CD8-positive, alpha-beta memory T cell (primary cell): Measurements from ENCODE around the gene MFGE8. TPM values are rescaled to one million over a fixed set of nuclear protein-coding genes. Genes with fewer than 3 reads are reported as not detected.

Experiments used
- CTCF ChIA-PET: fragments of 350-600 bp; sonication (Branson Sonifier 250); formaldehyde crosslinking; loops from one replicate; lab custom pipeline; 2021; ENCODE audit warnings: antibody characterized with exemption; lab: Charles Lee
- POLR2A ChIA-PET: fragments of 350-600 bp; sonication (Branson Sonifier 250); formaldehyde crosslinking; loops from one replicate; lab custom pipeline; 2021; ENCODE audit warnings: antibody characterized with exemption; lab: Charles Lee
- DNase-seq, 5 donors: peaks; one replicate each; pipeline versions ENCODE4 v3.0.0 to v3.0.0-alpha.2; 2020 to 2022; ENCODE audit warnings: mixed read lengths in 1 of 5
- H3K27ac ChIP-seq: one replicate; pipeline ENCODE4 v1.7.0; 2013; ENCODE audit warnings: low read depth, mild to moderate bottlenecking, low read length, moderate library complexity
- H3K27me3 ChIP-seq: 2 replicates; pipeline ENCODE4 v1.7.0; 2013; ENCODE audit warnings: low read length, mild to moderate bottlenecking; ENCODE audit not compliant: insufficient read depth, poor library complexity, severe bottlenecking
- H3K36me3 ChIP-seq: 2 replicates; pipeline ENCODE4 v1.7.0; 2013; ENCODE audit warnings: mild to moderate bottlenecking, low read length, moderate library complexity; ENCODE audit not compliant: insufficient read depth
- H3K4me1 ChIP-seq: 2 replicates; pipeline ENCODE4 v1.7.0; 2013; ENCODE audit warnings: mild to moderate bottlenecking, low read length, moderate library complexity; ENCODE audit not compliant: insufficient read depth
- H3K4me3 ChIP-seq: 2 replicates; pipeline ENCODE4 v1.7.0; 2013; ENCODE audit warnings: mild to moderate bottlenecking, low read length
- H3K9me3 ChIP-seq: 2 replicates; pipeline ENCODE4 v1.7.0; 2013; ENCODE audit warnings: mild to moderate bottlenecking, low read length
- H3K27ac Mint-ChIP-seq, 8 donors: one replicate each; pipeline ENCODE4 v1.8.0; 2020 to 2021; ENCODE audit warnings: mixed read lengths in 8 of 8, mild to moderate bottlenecking in 6 of 8, inconsistent platforms in 3 of 8, moderate library complexity in 3 of 8
- H3K27me3 Mint-ChIP-seq, 2 donors: one replicate each; pipeline ENCODE4 v1.8.0; 2020 to 2021; ENCODE audit warnings: mixed read lengths in 2 of 2, mild to moderate bottlenecking in 1 of 2, moderate library complexity in 1 of 2
- H3K36me3 Mint-ChIP-seq, 3 donors: one replicate each; pipeline ENCODE4 v1.8.0; 2020 to 2021; ENCODE audit warnings: mixed read lengths in 3 of 3, inconsistent platforms in 1 of 3, mild to moderate bottlenecking in 1 of 3
- H3K4me1 Mint-ChIP-seq, 3 donors: one replicate each; pipeline ENCODE4 v1.8.0; 2020 to 2021; ENCODE audit warnings: mixed read lengths in 3 of 3, inconsistent platforms in 1 of 3, mild to moderate bottlenecking in 1 of 3
- H3K4me3 Mint-ChIP-seq, 7 donors: one replicate each; pipeline ENCODE4 v1.8.0; 2020 to 2021; ENCODE audit warnings: mixed read lengths in 7 of 7, mild to moderate bottlenecking in 6 of 7, moderate library complexity in 4 of 7, inconsistent platforms in 2 of 7
- H3K9me3 Mint-ChIP-seq, 5 donors: one replicate each; pipeline ENCODE4 v1.8.0; 2020 to 2022; ENCODE audit warnings: mixed read lengths in 5 of 5, mild to moderate bottlenecking in 3 of 5, moderate library complexity in 2 of 5, inconsistent platforms in 1 of 5
- polyA plus RNA-seq: library from polyadenylated mRNA; unstranded; fragments of 300-500 nt; fragmentation: Illumina TruSeq; gene quantifications from one replicate; pipeline ENCODE4 v1.2.3, GENCODE V29; 2021
- total RNA-seq, 2 experiments: library from RNA; stranded (reverse); gene quantifications; one replicate each; pipeline ENCODE4 v1.2.3, GENCODE V29; 2021

Gene MFGE8
- total and polyA plus RNA-seq, 3 experiments from 2014 or later: 9.6 to 27.1 (median 23.0) TPM

- peaks cover 30% of the 10 kb centered on the region for H3K4me1 ChIP-seq
- peak overlapping the region; percentile 40 for H3K4me3 ChIP-seq
- H3K27me3 Mint-ChIP-seq: peaks cover 0 to 4% of the 10 kb centered on the region in 2 donors
- ChIA-PET CTCF (interaction anchor here (0.6 to 7.9 kb wide), 3 partner anchors 8 to 273 kb away, joined by 3 to 94 read pairs (median 6); no protein-coding TSS in a partner anchor), POLR2A (no interaction called here)
- no peaks in the 10 kb centered on the region for H3K36me3 ChIP-seq
- H3K4me1 Mint-ChIP-seq: peaks cover 24 to 40% (median 38%) of the 10 kb centered on the region in 3 donors
- no peaks in the 10 kb centered on the region for H3K9me3 ChIP-seq
- H3K27ac Mint-ChIP-seq: peak overlapping the region in 4 of 8 donors; percentile 15 to 85 (median 57)
- peak overlapping the region in 5 of 7 donors; percentile 14 to 73 (median 23) for H3K4me3 Mint-ChIP-seq
- no peak for DNase-seq
- no peaks in the 10 kb centered on the region for H3K9me3 Mint-ChIP-seq
- H3K36me3 Mint-ChIP-seq: peaks cover 0 to 24% (median 6%) of the 10 kb centered on the region in 3 donors
- H3K27ac ChIP-seq: no peak overlapping the region
- H3K27me3 ChIP-seq: no peaks in the 10 kb centered on the region
Observed at GRCh38 chr15:88897142-88897455, 16.1 kb downstream of the MFGE8 start.

- POLR2A ChIA-PET: no interaction called here
- Histone ChIP-seq H3K27ac (no peak overlapping the region), H3K4me1 (peaks cover 30% of the 10 kb centered on the region), H3K36me3 (no peaks in the 10 kb centered on the region), H3K4me3 (no peak overlapping the region), H3K9me3 (no peaks in the 10 kb centered on the region), H3K27me3 (no peaks in the 10 kb centered on the region)
- peak overlapping the region in 5 of 7 donors; percentile 8 to 73 (median 23) for H3K4me3 Mint-ChIP-seq
- H3K27ac Mint-ChIP-seq: peak overlapping the region in 7 of 8 donors; percentile 6 to 94 (median 74)
- peaks cover 0 to 4% of the 10 kb centered on the region in 2 donors for H3K27me3 Mint-ChIP-seq
- DNase-seq: peak in 1 of 5 donors; percentile 42
- CTCF ChIA-PET: interaction anchor here (0.6 to 7.9 kb wide), 5 partner anchors 9 to 272 kb away, joined by 3 to 94 read pairs (median 6); partner anchors contain the start of gene ABHD2
- H3K9me3 Mint-ChIP-seq: no peaks in the 10 kb centered on the region
- peaks cover 0 to 21% (median 6%) of the 10 kb centered on the region in 3 donors for H3K36me3 Mint-ChIP-seq
- peaks cover 24 to 36% (median 35%) of the 10 kb centered on the region in 3 donors for H3K4me1 Mint-ChIP-seq
Observed at GRCh38 chr15:88896333-88897033, 16.7 kb downstream of the MFGE8 start.

- H3K27ac Mint-ChIP-seq: peak within 1 kb of the TSS; percentile 64 to 97 (median 88)
- ChIA-PET CTCF (interaction anchor here (0.7 to 7.9 kb wide), 12 partner anchors 10 to 283 kb away, joined by 3 to 94 read pairs (median 5); partner anchors contain the start of gene ABHD2), POLR2A (interaction anchor here (2.5 kb wide), 1 partner anchor 10 kb away, joined by 10 read pairs; no protein-coding TSS in a partner anchor)
- H3K9me3 Mint-ChIP-seq: no peaks in the 10 kb centered on the region
- Histone ChIP-seq H3K9me3 (no peaks in the 10 kb centered on the region), H3K27me3 (no peaks in the 10 kb centered on the region), H3K4me3 (peak within 1 kb of the TSS; percentile 76), H3K4me1 (peaks cover 30% of the 10 kb centered on the region), H3K27ac (peak within 1 kb of the TSS; percentile 47), H3K36me3 (no peaks in the 10 kb centered on the region)
- peaks cover 0 to 4% of the 10 kb centered on the region in 2 donors for H3K27me3 Mint-ChIP-seq
- H3K36me3 Mint-ChIP-seq: peaks cover 0 to 25% (median 0%) of the 10 kb centered on the region in 3 donors
- peak within 1 kb of the TSS; percentile 88 to 97 (median 94) for H3K4me3 Mint-ChIP-seq
- peaks cover 24 to 35% (median 33%) of the 10 kb centered on the region in 3 donors for H3K4me1 Mint-ChIP-seq
- DNase-seq: peak; percentile 40 to 65 (median 41)
Observed at GRCh38 chr15:88894819-88895767, 18.1 kb downstream of the MFGE8 start, which contains the start of gene HAPLN3. Gene HAPLN3 (minus strand): TSS chr15:88895544. CDS start chr15:88887298, 8,246 bp downstream.

- ChIA-PET CTCF (interaction anchor here (1.2 to 7.9 kb wide), 11 partner anchors 11 to 284 kb away, joined by 3 to 94 read pairs (median 5); no protein-coding TSS in a partner anchor), POLR2A (interaction anchor here (2.5 kb wide), 1 partner anchor 10 kb away, joined by 10 read pairs; no protein-coding TSS in a partner anchor)
- H3K27ac ChIP-seq: no peak overlapping the region
Observed at GRCh38 chr15:88894348-88894818, 18.8 kb downstream of the MFGE8 start.

GRCh38 chr15:88891540-88892254 is 21.5 kb downstream of the MFGE8 start:
- Mint-ChIP-seq H3K36me3 (peaks cover 0 to 46% (median 2%) of the 10 kb centered on the region in 3 donors), H3K4me1 (peaks cover 16 to 26% (median 22%) of the 10 kb centered on the region in 3 donors)
- POLR2A ChIA-PET: no interaction called here

More at GRCh38 chr15:88894348-88894818, 18.8 kb downstream of the MFGE8 start:
- Mint-ChIP-seq H3K4me3 (peak overlapping the region; percentile 88 to 97 (median 94)), H3K9me3 (no peaks in the 10 kb centered on the region), H3K4me1 (peaks cover 24 to 35% (median 33%) of the 10 kb centered on the region in 3 donors), H3K36me3 (peaks cover 0 to 30% (median 0%) of the 10 kb centered on the region in 3 donors), H3K27me3 (peaks cover 0 to 4% of the 10 kb centered on the region in 2 donors), H3K27ac (peak overlapping the region in 6 of 8 donors; percentile 70 to 97 (median 86))
- DNase-seq: peak; percentile 73 to 88 (median 78)
- Histone ChIP-seq H3K4me3 (peak overlapping the region; percentile 76), H3K4me1 (peaks cover 30% of the 10 kb centered on the region), H3K9me3 (no peaks in the 10 kb centered on the region), H3K27me3 (no peaks in the 10 kb centered on the region), H3K36me3 (no peaks in the 10 kb centered on the region)

GRCh38 chr15:88890495-88890894 is 22.7 kb downstream of the MFGE8 start:
- ChIA-PET POLR2A (no interaction called here), CTCF (interaction anchor here (1.1 to 7.9 kb wide), 4 partner anchors 15 to 288 kb away, joined by 3 to 94 read pairs (median 4); no protein-coding TSS in a partner anchor)
- Mint-ChIP-seq H3K4me1 (peaks cover 11 to 19% (median 14%) of the 10 kb centered on the region in 3 donors), H3K4me3 (no peak overlapping the region), H3K27ac (peak overlapping the region in 1 of 8 donors; percentile 43), H3K27me3 (peaks cover 0 to 3% of the 10 kb centered on the region in 2 donors), H3K9me3 (no peaks in the 10 kb centered on the region), H3K36me3 (peaks cover 0 to 55% (median 2%) of the 10 kb centered on the region in 3 donors)
- DNase-seq: no peak
- Histone ChIP-seq H3K36me3 (no peaks in the 10 kb centered on the region), H3K9me3 (no peaks in the 10 kb centered on the region), H3K4me1 (peaks cover 7% of the 10 kb centered on the region), H3K4me3 (no peak overlapping the region), H3K27ac (no peak overlapping the region), H3K27me3 (no peaks in the 10 kb centered on the region)

More at GRCh38 chr15:88891540-88892254, 21.5 kb downstream of the MFGE8 start:
- no peak overlapping the region for H3K4me3 ChIP-seq
- no peaks in the 10 kb centered on the region for H3K36me3 ChIP-seq
- H3K27me3 ChIP-seq: no peaks in the 10 kb centered on the region
- DNase-seq: no peak
- Mint-ChIP-seq H3K27ac (no peak overlapping the region), H3K27me3 (peaks cover 0 to 3% of the 10 kb centered on the region in 2 donors), H3K9me3 (no peaks in the 10 kb centered on the region), H3K4me3 (peak overlapping the region in 1 of 7 donors; percentile 40)
- no peaks in the 10 kb centered on the region for H3K9me3 ChIP-seq
- H3K4me1 ChIP-seq: peaks cover 18% of the 10 kb centered on the region
- CTCF ChIA-PET: interaction anchor here (0.7 to 7.9 kb wide), 5 partner anchors 14 to 287 kb away, joined by 3 to 94 read pairs (median 4); no protein-coding TSS in a partner anchor
- no peak overlapping the region for H3K27ac ChIP-seq
